Ovary (tissue), 9 donors: ENCODE results near the gene USP6NL. TPM values are rescaled to one million over a fixed set of nuclear protein-coding genes. Genes with fewer than 3 reads are reported as not detected.

Experiments
- DNase-seq, 5 donors: peaks; one replicate each; pipeline ENCODE4 v3.0.0-alpha.2; 2019 to 2020
- H3K27ac ChIP-seq, 2 donors: fragments of 200-600 bp; one replicate each; pipeline versions ENCODE4 v1.5.1 to v1.8.0; 2019 to 2022
- H3K27me3 ChIP-seq: fragments of 200-600 bp; one replicate; pipeline ENCODE4 v1.8.0; 2022
- H3K36me3 ChIP-seq: fragments of 200-600 bp; sonication (generic); one replicate; pipeline ENCODE4 v1.5.1; 2019
- H3K4me1 ChIP-seq: one replicate; pipeline ENCODE4 v1.8.1; 2013; ENCODE audit warnings: mild to moderate bottlenecking, moderate library complexity; ENCODE audit not compliant: insufficient read depth
- H3K4me3 ChIP-seq: fragments of 200-600 bp; sonication (generic); one replicate; pipeline ENCODE4 v1.5.1; 2017
- H3K9me3 ChIP-seq, 2 donors: fragments of 200-600 bp in 1 of 2; sonication (generic) in 1 of 2; one replicate each; pipeline versions ENCODE4 v1.5.1 to v1.8.1; 2013 to 2019; ENCODE audit warnings: mild to moderate bottlenecking in 1 of 2, moderate library complexity in 1 of 2
- CTCF ChIP-seq, 3 donors: fragments of 450-650 bp in 2 of 3; fragments of 200-600 bp in 1 of 3; IDR thresholded peaks; one replicate each; pipeline versions ENCODE4 v1.5.1 to v1.8.0; 2016 to 2022; ENCODE audit warnings: antibody characterized with exemption in 3 of 3, mild to moderate bottlenecking in 1 of 3
- EP300 ChIP-seq: sonication (generic); formaldehyde crosslinking; IDR thresholded peaks from one replicate; pipeline ENCODE4 v1.6.1; 2017; ENCODE audit warnings: antibody characterized with exemption
- POLR2A ChIP-seq: fragments of 450-650 bp; IDR thresholded peaks from one replicate; pipeline ENCODE4 v1.6.1; 2017; ENCODE audit warnings: antibody characterized with exemption, mild to moderate bottlenecking, moderate library complexity
- WGBS, 3 donors: extraction: QIAGEN DNeasy Blood & Tissue Kit in 1 of 3; methylation state at CpG; one replicate each; pipeline versions ENCODE4 v1.1.5 to v1.1.7; 2013 to 2017; 5-methylcytosine and 5-hydroxymethylcytosine counted together
- intact Hi-C, 4 donors: fragments of 100-400 bp; cut with DNase I; formaldehyde crosslinking; loops; one replicate each; pipeline versions ENCODE4 v1.11.0 to v1.15.1; 2022 to 2023
- polyA plus RNA-seq, 2 donors: library from polyadenylated mRNA; stranded (reverse); fragments of 200-250 nt in 1 of 2; fragments of 350-450 nt in 1 of 2; fragmentation: Illumina TruSeq in 1 of 2; extraction: RNeasy Lipid Tissue Mini Kit (QIAGEN cat#74804) in 1 of 2; gene quantifications; one replicate each; pipeline ENCODE4 v1.2.3, GENCODE V29; 2013 to 2014
- total RNA-seq, 7 donors: library from RNA; depleted of rRNA in 2 of 7; stranded (reverse); fragments of >200 nt in 2 of 7; fragmentation: NEBNext Ultra II Directional in 3 of 7; extraction: Animal tissue kit (Norgen Biotek cat#: 25700) in 3 of 7; gene quantifications; one replicate each; pipeline versions ENCODE4 v1.1.0 to v1.2.4, GENCODE V29; 2016 to 2023
- donor health status: DM: no; HTN: no; CAD: no; lungs with moderate emphysema.
- donor health status: DM: no; HTN: no; CAD: no.
- donor health status: Bipolar disorder and iron deficiency.
- donor health status: DM: yes; HTN: yes; CAD: no.
- donor health status: DM: no; HTN: no; CAD: no.
- donor health status: DM: yes; HTN: yes; CAD: no.

Gene USP6NL
- total and polyA plus RNA-seq, 9 donors, result 9.6 to 28.8 (median 16.3) TPM

- Histone ChIP-seq H3K36me3 (no peaks in the 10 kb centered on the region), H3K4me1 (no peaks in the 10 kb centered on the region), H3K27ac (no peak overlapping the region), H3K9me3 (no peaks in the 10 kb centered on the region), H3K27me3 (no peaks in the 10 kb centered on the region), H3K4me3 (no peak overlapping the region)
- DNase-seq, result no peak
- intact Hi-C loops, result no loop called here
- WGBS, 3 donors, result 93 to 98% (median 94%) methylated on average over 8 of the region's 8 CpGs
- TF ChIP-seq POLR2A (no peak), EP300 (no peak)
Observed at GRCh38 chr10:11538834-11539190, 72.6 kb downstream of the USP6NL start.

GRCh38 chr10:11536228-11536627, 75.2 kb downstream of the USP6NL start:
- H3K36me3 ChIP-seq, result no peaks in the 10 kb centered on the region
- H3K9me3 ChIP-seq, result no peaks in the 10 kb centered on the region
- no peak for DNase-seq
- TF ChIP-seq POLR2A (no peak), CTCF (IDR thresholded peaks at IDR 0.05) (no peak), EP300 (no peak)
- H3K27ac ChIP-seq, result no peak overlapping the region
- H3K27me3 ChIP-seq, result no peaks in the 10 kb centered on the region
- H3K4me1 ChIP-seq, result peaks cover 4% of the 10 kb centered on the region
- WGBS, 3 donors, result 97 to 100% (median 98%) methylated on average over 1 of the region's 1 CpG
- H3K4me3 ChIP-seq, result no peak overlapping the region
- intact Hi-C loops, result no loop called here

GRCh38 chr10:11535346-11535959, 76.0 kb downstream of the USP6NL start:
- intact Hi-C loops, result no loop called here
- TF ChIP-seq POLR2A, result no peak
- no peak for TF ChIP-seq CTCF (IDR thresholded peaks at IDR 0.05)
- no peak for TF ChIP-seq EP300
- peaks cover 4% of the 10 kb centered on the region for H3K4me1 ChIP-seq
- no peaks in the 10 kb centered on the region for H3K9me3 ChIP-seq
- H3K4me3 ChIP-seq, result no peak overlapping the region
- H3K36me3 ChIP-seq, result no peaks in the 10 kb centered on the region
- H3K27ac ChIP-seq, result no peak overlapping the region
- WGBS, 3 donors, result 93 to 96% (median 94%) methylated on average over 5 of the region's 5 CpGs
- no peaks in the 10 kb centered on the region for H3K27me3 ChIP-seq
- no peak for DNase-seq

GRCh38 chr10:11533328-11533781, 78.1 kb downstream of the USP6NL start:
- peak overlapping the region in 1 of 2 donors; percentile 74 for H3K27ac ChIP-seq
- H3K36me3 ChIP-seq, result no peaks in the 10 kb centered on the region
- no peak for DNase-seq
- peaks cover 5% of the 10 kb centered on the region for H3K4me1 ChIP-seq
- intact Hi-C loops, result no loop called here
- no peaks in the 10 kb centered on the region for H3K27me3 ChIP-seq
- H3K9me3 ChIP-seq, result no peaks in the 10 kb centered on the region
- no peak overlapping the region for H3K4me3 ChIP-seq
- TF ChIP-seq POLR2A (no peak), EP300 (no peak), CTCF (IDR thresholded peaks at IDR 0.05) (no peak)

GRCh38 chr10:11532306-11532705, 79.1 kb downstream of the USP6NL start:
- Histone ChIP-seq H3K36me3 (no peaks in the 10 kb centered on the region), H3K4me1 (peaks cover 5% of the 10 kb centered on the region), H3K4me3 (no peak overlapping the region), H3K27ac (peak overlapping the region in 1 of 2 donors; percentile 74), H3K9me3 (no peaks in the 10 kb centered on the region), H3K27me3 (no peaks in the 10 kb centered on the region)
- 8 to 19% (median 8%) methylated on average over 4 of the region's 4 CpGs for WGBS, 3 donors
- peak in 1 of 5 donors; percentile 25 for DNase-seq
- intact Hi-C loops, result no loop called here
- no peak for TF ChIP-seq POLR2A
- TF ChIP-seq CTCF (IDR thresholded peaks at IDR 0.05), result no peak
- no peak for TF ChIP-seq EP300
